Panc1 (cell line): ENCODE results near the gene PRKG1. TPM values are rescaled to one million over a fixed set of nuclear protein-coding genes. Genes with fewer than 3 reads are reported as not detected.

Experiments
- ATAC-seq: fragments of 200-7000 bp; cut with Tn5 transposase; 2 replicates; pipeline ENCODE4 v1.9.1; 2020; ENCODE audit warnings: mild to moderate bottlenecking, moderate library complexity
- BruUV-seq: library from RNA; stranded (reverse); fragments of 400-500 nt; replicated peaks from 2 replicates; lab custom pipeline; 2021; lab: Mats Ljungman, UMichigan
- CTCF ChIA-PET: fragments of 300-600 bp; sonication (Branson Sonifier 250); formaldehyde crosslinking; loops from one replicate; lab custom pipeline; 2022; ENCODE audit warnings: antibody characterized with exemption; lab: Charles Lee
- POLR2A ChIA-PET: fragments of 300-600 bp; sonication (Branson Sonifier 250); formaldehyde crosslinking; loops from one replicate; lab custom pipeline; 2022; ENCODE audit warnings: antibody characterized with exemption; lab: Charles Lee
- DNase-seq: peaks from one replicate; pipeline ENCODE4 v3.0.0-alpha.2; 2010; ENCODE audit warnings: low read depth, low spot score
- H3K27ac ChIP-seq: 2 replicates; pipeline ENCODE4 v1.5.1; 2011; ENCODE audit warnings: mild to moderate bottlenecking, low read length, inconsistent platforms
- H3K27me3 ChIP-seq: fragments of 200-500 bp; sonication (Bioruptor generic); 2 replicates; pipeline ENCODE4 v1.6.0; 2014; ENCODE audit warnings: low read length, inconsistent platforms; ENCODE audit not compliant: control insufficient read depth, insufficient read depth
- H3K36me3 ChIP-seq: fragments of 200-500 bp; sonication (Bioruptor generic); 2 replicates; pipeline ENCODE4 v1.5.1; 2014; ENCODE audit warnings: inconsistent platforms, mild to moderate bottlenecking, low read length, moderate library complexity; ENCODE audit not compliant: control insufficient read depth, insufficient read depth
- H3K4me1 ChIP-seq: 2 replicates; pipeline ENCODE4 v1.5.1; 2011; ENCODE audit warnings: inconsistent platforms, mild to moderate bottlenecking, low read length, moderate library complexity; ENCODE audit not compliant: control insufficient read depth, insufficient read depth
- H3K4me3 ChIP-seq, 2 experiments: 2 replicates each; pipeline ENCODE4 v1.5.1; 2011 to 2012; ENCODE audit warnings: low read depth in 2 of 2, low read length in 2 of 2, mild to moderate bottlenecking in 2 of 2, inconsistent platforms in 1 of 2, moderate library complexity in 1 of 2
- H3K9me3 ChIP-seq: fragments of 200-500 bp; sonication (Bioruptor generic); 2 replicates; pipeline ENCODE4 v1.5.1; 2014; ENCODE audit warnings: low read depth, mild to moderate bottlenecking, inconsistent platforms, low read length, moderate library complexity; ENCODE audit not compliant: control insufficient read depth, insufficient read depth
- CTCF ChIP-seq: fragments of 450-650 bp; IDR thresholded peaks from 2 replicates; pipeline ENCODE4 v1.5.1; 2017; ENCODE audit warnings: mild to moderate bottlenecking
- POLR2AphosphoS5 ChIP-seq: IDR thresholded peaks from 2 replicates; pipeline ENCODE4 v1.6.1; 2012; ENCODE audit warnings: mild to moderate bottlenecking, low read depth, low read length, moderate library complexity
- REST ChIP-seq, 2 experiments: IDR thresholded peaks; 2 replicates each; pipeline ENCODE4 v1.6.1; 2011 to 2012; ENCODE audit warnings: low read depth in 2 of 2, control low read depth in 1 of 2, low read length in 1 of 2, mild to moderate bottlenecking in 1 of 2, moderate library complexity in 1 of 2; ENCODE audit not compliant: insufficient read depth in 1 of 2
- SIN3A ChIP-seq: IDR thresholded peaks from 2 replicates; pipeline ENCODE4 v1.6.1; 2012; ENCODE audit warnings: low read depth, mild to moderate bottlenecking, low read length, moderate library complexity, borderline replicate concordance; ENCODE audit not compliant: insufficient read depth
- TCF7L2 ChIP-seq: IDR thresholded peaks from 2 replicates; pipeline ENCODE4 v1.6.1; 2011; ENCODE audit warnings: mild to moderate bottlenecking, low read depth, low read length, inconsistent platforms
- in situ Hi-C: cut with HindIII; loops from 2 replicates; pipeline ENCODE4 v1.10.0; 2016; ENCODE audit warnings: low sequenced_read_pairs, low pct_unique_long_range_greater_than_20kb
- intact Hi-C: fragments of 100-400 bp; cut with micrococcal nuclease; formaldehyde crosslinking; loops from one replicate; pipeline ENCODE4 v1.10.0; 2022; ENCODE audit not compliant: unreplicated experiment
- total RNA-seq: library from RNA; stranded (reverse); gene quantifications from one replicate; pipeline ENCODE4 v1.2.1, GENCODE V29; 2021; ENCODE audit not compliant: unreplicated experiment

The PRKG1 gene
- total RNA-seq, 1 experiment from 2014 or later, result 0.92 TPM

DNA sequence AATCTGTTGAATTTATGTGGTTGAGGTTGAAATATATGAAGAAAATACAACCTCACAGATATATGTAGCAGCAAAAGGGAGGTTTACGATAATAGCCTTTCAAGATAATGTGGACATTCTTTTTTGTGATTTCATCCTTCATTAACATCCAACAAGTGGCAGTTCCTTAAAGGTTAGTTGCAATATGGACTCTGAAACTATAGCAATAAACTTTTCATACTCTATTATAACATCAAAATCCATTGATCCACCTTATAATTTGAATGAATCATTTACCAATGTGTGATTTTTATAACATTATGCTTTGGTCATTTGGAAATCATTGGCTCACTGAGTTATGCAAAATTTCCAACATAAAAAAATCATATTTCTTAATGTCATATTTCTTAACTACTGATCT lies 825.9 kb downstream of the PRKG1 start:
- CTCF ChIA-PET, result no interaction called here
- intact Hi-C loops, result no loop called here
- H3K4me3 ChIP-seq, result no peak overlapping the region

GRCh38 chr10:51903675-51904074 lies 829.4 kb downstream of the PRKG1 start:
- TF ChIP-seq TCF7L2, result no peak
- no peak for TF ChIP-seq POLR2AphosphoS5
- TF ChIP-seq CTCF, result no peak
- no peak for TF ChIP-seq REST (IDR thresholded peaks at IDR 0.05; ENCODE audit: insufficient read depth in 1 of 2, low read depth in 2 of 2, low read length in 1 of 2)
- no peak for TF ChIP-seq SIN3A
- BruUV-seq, result no TSS peak
- Histone ChIP-seq H3K4me3 (no peak overlapping the region), H3K27me3 (no peaks in the 10 kb centered on the region), H3K9me3 (no peaks in the 10 kb centered on the region), H3K36me3 (no peaks in the 10 kb centered on the region), H3K27ac (no peak overlapping the region), H3K4me1 (no peaks in the 10 kb centered on the region)
- DNase-seq, result no peak
- in situ Hi-C loops, result no loop called here
- ChIA-PET POLR2A (no interaction called here), CTCF (no interaction called here)
- no peak for ATAC-seq
- intact Hi-C loops, result no loop called here

More for the DNA sequence above, 825.9 kb downstream of the PRKG1 start:
- POLR2A ChIA-PET, result no interaction called here
- no peak for ATAC-seq
- TF ChIP-seq REST (IDR thresholded peaks at IDR 0.05; ENCODE audit: insufficient read depth in 1 of 2, low read depth in 2 of 2, low read length in 1 of 2), result no peak
- TF ChIP-seq POLR2AphosphoS5, result no peak
- in situ Hi-C loops, result no loop called here
- DNase-seq, result no peak
- BruUV-seq, result no TSS peak
- H3K36me3 ChIP-seq, result no peaks in the 10 kb centered on the region
- H3K9me3 ChIP-seq, result no peaks in the 10 kb centered on the region
- H3K27ac ChIP-seq, result no peak overlapping the region
- H3K27me3 ChIP-seq, result no peaks in the 10 kb centered on the region
- H3K4me1 ChIP-seq, result no peaks in the 10 kb centered on the region
